DMS153 treated with DMSO at 0.1 percent for 48 hours (cell line): Measurements from ENCODE around the gene KIRREL3.
A peak's percentile ranks its signal among the peaks of the same experiment; 100 is the strongest.

Experiments
- DNase-seq: peaks from one replicate; lab custom pipeline; 2025; ENCODE audit not compliant: unreplicated experiment; lab: John Stamatoyannopoulos, UW

The KIRREL3 gene

DNA sequence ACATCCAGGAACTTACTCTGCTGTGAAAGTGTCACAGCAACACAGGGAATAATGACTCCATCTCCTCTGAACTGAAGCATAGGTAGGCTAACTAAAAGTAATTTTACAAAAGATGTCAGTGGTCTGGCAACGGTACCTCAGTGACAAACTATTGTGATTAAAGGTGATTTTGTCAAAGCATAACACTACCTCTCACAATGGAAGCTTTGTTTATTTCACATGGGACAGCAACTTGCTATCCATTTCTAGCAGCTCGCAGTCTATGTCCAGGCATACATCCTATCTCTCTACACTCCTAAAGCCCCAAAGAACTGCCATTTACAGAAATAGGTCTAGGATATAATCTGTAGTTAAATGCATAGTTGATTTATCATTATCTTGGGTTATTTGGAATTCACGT lies 163.0 kb downstream of the KIRREL3 start:
- DNase-seq, result no peak

DNA sequence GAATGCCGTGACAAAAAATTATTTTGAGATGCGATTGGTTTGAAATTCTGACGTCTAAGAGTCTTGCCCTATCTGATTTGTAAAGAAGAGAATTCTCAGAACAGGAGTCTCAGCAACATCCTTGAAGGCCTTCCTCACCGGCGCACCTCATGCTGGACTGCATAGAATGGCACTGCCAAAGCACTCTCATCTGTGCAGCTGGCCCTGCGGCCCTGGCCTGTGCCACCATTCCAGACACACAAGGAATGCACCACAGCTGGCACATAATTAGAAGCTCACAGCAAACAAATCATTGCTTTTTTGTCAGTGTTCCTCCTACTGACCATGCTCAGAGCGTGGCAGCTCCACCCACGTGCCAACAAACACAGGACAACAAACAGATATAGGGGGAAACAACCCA lies 166.0 kb downstream of the KIRREL3 start:
- DNase-seq, result no peak

DNA sequence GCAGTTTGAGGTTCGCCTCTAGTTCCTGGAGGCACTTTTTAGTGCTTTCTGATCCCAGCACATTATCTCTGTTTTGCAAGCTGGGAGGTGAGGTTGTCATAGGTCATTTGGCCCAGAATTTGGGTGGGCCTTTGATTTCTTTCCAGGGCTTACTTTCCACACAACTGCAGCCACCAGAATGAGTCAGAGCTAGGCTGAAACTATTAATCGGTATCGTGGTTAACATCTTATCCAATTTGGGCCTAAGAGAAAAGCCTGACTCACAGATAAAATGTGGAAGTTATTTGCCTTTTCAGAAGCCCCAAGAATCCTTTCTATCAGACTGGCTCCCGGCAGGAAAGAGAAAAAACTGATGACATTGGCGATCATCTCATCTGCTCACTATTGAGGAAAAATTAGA lies 166.4 kb downstream of the KIRREL3 start:
- no peak for DNase-seq

DNA sequence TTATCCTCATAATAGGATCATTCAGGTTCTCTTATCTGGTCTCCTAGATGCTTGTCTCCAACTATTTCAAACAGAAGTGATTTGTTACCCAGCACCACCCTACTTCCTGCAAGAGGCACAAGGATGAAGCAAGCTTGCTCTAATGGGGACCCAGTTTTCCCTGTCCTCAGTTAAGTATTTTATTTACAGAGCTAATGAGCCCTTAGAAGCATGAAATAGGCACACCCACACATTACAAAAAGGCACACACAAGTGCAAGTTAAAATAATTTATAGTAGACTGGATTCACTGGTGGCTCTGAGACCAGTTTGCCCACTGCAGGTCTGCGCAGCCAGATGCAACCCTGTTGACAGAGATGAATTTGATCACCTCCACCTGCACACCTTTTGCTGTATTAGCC lies 167.5 kb downstream of the KIRREL3 start:
- peak; percentile 88 for DNase-seq

DNA sequence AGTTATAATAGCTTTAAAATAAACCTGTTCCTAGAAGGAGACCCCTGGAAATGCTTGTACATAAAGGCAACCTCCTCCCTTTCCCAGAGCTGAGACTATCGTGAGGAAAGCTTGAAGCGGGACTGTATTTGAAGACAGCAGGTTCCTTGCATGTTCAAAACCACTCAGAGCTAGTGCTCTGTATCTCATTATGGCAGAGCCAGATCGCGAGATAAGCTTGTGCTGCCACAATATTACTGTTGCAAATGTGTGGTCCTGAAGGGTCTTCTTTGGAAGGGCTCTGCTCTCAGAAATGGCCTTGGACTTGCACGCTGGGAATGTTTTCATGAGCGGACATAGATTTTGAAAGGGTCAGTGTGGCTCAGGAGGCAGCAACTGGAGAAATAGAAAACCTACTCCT lies 168.2 kb downstream of the KIRREL3 start:
- no peak for DNase-seq

DNA sequence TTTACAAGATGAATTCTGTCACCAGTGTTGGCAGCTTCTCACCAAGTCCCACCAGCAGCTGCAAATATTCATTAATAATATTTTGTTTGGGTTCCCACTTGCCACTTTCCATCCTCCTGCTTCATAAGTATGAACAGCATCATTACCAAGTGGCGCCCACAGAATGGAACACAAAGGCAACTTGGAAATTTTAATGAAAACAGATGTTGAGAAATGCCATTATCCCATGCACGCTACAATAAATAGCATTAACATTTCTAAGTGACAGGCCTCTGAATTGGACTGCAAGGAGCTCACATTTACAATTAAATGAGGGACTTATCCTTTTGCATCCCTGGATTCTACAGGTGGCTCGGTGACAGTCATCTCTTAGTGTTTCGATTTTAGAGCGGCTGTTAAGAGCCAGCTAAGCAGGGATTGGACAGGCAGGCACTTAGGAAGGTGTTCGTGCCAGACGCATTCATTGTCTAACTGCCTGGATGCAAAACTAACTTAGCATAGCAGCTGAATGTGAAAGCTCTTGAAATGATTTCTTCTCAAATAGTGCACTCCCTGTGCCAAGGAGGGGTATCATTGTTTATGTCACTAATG lies 170.3 kb downstream of the KIRREL3 start:
- DNase-seq, result peak; percentile 90

DNA sequence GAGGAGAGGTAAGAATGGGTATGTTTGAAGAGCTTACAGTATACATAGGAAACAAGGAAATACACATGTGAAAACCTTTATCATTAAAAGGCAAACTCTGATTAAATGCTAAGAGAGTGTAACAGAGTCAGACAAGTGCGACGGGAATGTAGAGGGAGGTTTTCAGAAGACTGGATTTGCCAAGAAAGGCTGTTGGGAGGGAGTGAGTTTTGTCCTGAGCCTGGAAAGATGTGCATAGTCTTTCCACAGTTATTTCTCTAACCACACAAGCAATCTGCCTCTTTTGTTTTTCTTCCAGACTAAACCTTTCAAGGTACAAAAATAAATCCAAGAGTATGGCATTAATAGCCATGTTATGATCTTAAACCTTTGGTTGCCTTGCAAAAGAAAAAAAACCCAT lies 170.9 kb downstream of the KIRREL3 start:
- peak; percentile 45 for DNase-seq

DNA sequence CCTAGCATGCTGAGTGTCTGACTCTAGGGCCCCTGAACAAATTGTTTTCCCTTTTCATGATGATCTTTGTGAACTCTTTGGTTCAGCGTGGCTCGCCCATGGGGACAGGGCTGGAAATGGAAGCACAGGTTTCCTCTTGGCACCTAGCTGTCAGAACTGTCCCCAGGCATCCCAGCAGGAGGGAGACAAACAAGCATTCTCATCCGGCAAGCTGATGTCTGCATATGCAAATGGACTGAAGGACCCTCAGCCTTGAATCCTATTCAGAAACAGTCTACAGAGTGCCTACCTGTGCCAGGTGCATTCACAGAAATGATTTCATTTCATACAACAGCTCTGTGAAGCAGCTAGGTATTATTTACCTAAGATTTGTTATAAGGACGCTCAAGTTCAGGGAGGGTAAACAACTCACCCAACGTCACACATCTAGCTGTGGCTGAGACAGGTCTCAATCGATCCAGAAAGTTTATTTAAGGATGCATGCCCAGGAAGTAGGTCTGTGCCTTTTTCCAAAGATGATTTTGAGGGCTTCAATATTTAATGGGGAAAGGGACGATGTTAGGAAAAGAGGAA lies 176.4 kb downstream of the KIRREL3 start:
- DNase-seq, result peak; percentile 82

DNA sequence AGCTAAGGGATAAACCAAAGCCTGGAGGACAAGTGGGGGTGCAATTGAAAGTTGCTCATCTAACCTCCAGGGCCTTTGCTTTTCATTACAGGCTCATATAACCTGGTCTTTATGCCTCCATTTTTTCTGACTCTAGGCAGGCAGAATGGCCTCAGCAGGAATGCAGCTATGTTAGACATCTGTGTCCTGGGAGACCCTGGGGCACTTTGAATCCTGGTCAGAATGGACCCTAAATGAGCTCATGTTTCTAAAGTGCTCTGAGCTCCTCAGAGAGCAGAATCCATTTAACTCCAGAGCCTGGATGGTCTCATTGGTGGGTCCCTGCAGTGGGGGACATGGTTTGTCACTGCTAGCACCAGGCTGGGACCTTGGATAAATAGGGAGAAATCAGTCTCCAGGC lies 177.3 kb downstream of the KIRREL3 start:
- DNase-seq, result no peak

DNA sequence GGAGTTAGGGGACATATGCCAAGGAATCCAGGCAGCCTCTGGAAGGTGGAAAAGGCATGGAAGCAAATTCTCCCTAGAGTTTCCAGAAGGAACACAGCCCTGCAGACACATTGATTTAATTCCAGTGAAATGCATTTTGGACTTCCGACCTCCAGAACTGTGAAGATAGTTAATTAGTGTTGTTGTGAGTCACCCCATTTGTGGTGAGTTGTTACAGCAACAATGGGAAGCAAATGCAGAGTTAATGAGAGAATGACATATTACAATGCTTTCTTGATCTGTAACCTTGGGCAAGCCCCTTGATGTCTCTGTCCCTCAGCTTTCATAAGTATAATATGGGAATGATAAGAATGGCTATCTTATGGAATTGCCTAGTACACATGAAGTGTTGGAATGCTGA lies 178.7 kb downstream of the KIRREL3 start:
- no peak for DNase-seq

DNA sequence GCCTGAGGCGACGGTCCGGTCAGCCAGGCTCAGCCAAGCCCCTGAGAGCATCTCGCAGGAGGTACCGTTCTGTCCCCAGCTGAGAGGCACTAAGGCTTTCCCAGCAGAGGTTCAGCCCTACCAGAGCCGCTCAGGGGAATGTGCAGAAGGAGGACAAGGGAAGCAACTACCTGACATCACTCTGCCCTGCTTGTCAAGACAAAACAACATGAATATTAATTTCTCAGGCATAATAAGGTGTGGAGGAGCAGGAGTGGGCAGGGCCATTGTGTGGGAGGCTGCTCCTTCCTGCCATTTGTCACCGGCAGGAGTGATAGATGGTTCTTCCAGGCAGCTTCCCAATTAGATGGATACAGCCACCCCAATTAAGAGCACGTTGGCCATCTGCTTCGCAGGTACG lies 181.4 kb downstream of the KIRREL3 start:
- no peak for DNase-seq

DNA sequence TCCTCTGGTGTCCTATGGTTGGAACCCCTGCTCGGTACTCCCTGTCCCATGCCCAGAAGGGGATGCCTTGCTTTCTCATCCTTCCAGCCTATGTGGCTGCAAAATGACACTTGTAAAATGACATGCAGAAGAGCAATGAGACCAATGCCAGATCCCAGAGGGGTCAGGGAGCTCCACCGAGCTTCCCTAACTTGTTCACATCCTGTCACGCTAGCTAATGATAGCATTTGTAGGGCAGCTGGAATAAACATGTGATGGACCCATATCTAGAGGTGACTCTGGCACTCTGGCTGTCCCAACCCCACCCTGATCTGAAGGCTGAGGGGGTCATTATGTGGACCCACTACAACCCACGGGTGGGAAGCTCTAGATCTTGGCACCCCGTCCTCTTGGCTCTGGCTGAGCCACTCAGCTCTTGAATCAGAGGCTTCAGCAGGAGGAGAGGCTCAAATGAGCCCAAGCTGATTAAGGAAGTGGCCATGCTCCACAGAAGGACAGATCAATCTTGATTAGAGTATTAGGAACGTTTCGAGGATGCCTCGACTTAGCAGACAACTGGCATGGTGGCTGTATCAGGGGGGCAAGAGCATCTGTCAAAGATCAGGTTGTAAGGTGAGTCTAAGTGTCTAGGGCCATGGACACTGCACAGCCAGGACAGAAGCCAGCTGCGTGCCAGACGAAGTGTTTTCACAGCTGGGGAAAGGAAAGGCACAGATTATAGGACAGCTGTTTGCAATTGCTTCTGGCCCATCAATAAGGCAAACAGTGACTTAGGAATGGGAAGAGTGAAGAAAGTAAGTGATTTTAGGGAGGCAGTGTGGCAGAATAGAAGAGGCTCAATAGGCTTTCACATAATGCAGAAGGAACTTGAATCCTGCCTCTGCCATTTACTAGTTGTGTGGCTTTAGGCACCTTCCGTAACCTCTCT lies 182.8 kb downstream of the KIRREL3 start:
- no peak for DNase-seq

DNA sequence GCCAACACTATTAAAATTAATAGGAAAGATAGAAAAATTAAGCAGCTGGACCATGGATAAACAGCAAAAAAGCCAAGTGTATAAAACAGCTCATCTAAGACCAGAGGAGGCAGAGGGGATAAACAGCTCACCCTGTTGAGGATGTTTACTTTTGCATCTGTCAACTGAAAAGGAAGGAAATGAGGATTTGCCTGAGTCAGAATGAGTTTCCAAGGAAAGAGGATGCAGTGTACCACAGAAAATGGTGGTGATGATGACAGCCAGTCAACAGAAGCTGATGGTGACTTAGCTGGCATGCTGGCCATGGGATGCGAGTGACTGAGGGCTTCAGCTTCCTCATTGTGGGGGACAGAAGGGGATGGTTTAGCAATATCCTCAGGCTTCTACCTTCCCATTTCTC lies 183.5 kb downstream of the KIRREL3 start:
- DNase-seq, result no peak

DNA sequence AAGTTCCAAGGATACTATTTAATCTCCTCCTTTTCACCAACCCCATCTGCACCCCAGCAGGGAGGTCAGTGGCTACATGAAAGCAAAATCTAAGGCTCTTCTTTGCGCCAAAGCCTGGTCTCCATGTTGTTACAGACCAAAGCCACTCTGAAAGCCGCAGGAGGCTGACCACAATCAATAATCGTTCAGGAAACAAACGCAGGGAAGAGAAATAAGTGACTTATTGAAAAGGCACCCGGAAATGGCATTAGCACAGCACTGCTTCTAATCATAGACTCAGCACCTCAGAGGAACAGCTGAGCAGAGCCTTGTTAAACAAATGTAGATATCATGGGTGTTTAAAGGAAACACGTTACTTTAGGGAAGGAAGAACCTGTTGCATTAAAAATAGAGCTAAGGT lies 183.9 kb downstream of the KIRREL3 start:
- DNase-seq, result peak; percentile 75

DNA sequence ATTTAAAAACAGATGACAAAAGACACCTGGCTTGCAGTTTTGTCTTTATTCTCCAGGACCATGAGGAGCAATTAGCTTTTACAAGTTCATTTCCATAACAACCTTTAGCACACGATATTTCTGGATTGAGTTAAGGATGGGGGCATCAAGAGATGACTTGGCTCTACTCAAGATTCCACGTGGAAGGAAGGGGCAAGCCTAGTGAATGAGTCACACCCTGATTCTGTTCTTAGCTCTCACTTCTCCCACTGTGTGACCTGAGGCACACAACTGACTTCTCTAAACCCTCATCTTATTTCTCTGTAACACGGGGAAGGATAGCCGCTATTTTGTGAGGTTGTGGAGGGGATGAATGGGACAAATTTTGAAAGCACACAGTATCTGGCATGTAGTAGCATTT lies 185.5 kb downstream of the KIRREL3 start:
- no peak for DNase-seq

DNA sequence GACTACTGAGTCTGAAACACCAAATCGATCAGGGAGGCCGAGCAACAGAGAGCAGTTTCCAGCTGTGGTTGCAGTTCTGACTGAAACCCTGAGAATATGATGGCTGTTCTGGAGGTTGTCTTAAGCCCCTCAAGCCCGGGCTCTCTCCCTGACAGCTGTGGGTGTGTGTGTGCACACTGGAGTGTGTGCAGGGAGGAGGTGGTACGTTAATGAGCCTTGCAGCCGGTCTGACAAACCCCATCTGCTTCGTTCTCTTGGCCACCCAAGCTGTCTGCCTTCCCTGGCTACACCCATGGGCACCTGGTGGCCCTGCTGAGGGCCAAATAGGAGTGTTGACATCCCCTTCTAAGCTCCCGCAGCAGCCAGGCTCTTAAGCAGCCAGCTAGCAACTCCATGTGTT lies 189.8 kb downstream of the KIRREL3 start:
- DNase-seq, result no peak

DNA sequence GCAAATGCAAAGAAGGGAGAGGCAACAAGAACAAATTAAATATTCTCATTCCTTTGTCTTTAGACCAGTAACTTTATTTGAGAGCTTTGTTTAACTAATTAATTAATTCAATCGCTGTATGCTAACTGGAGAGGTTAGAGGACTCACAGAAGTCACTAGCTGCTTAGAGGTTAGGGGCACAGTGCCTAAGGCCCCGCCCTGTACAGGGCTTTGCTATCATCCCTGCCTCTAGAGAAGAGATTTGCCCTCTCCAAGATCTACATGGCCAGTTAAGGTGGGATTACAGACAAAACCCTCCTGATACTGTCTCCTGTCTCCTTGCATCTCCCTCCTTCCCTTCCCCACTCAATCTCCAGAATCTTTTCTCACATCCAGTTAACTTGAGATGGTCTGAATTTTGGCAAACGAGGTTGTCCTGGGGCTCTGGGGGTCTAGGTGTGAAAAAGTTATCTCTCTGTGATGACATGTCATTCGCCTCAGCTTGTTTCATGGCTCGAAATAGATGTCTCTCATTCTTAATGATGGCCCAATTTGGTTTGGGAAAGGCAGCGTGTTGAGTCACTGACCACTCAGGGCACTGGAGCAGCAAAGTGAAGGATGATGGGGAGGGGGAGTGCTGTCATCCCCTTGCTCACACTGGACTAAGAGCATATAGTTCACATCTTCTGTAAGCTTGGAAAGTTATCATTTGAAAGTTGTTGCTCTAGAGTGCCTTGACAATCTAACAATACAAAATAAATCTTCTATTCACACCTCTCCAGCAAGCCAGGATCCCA lies 190.9 kb downstream of the KIRREL3 start:
- DNase-seq, result no peak

DNA sequence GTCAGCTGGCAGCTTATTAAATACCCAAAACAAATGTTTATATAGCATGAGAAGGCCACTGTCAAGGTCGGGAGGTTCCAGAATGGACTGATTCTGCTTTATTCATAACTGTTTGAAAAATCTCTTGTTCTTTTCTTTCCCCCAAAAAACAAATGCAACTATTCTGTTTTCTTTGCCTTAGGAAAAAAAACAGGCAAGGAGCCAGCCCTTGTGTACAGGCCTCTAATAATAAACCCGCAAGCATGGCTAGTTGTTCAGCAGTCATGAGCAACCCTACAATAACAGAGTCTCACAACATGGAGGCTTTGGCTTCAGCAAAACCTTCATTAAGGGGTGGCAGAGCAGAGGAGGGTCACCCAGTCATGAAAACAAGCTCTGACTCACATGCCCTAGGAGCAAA lies 191.7 kb downstream of the KIRREL3 start:
- no peak for DNase-seq

DNA sequence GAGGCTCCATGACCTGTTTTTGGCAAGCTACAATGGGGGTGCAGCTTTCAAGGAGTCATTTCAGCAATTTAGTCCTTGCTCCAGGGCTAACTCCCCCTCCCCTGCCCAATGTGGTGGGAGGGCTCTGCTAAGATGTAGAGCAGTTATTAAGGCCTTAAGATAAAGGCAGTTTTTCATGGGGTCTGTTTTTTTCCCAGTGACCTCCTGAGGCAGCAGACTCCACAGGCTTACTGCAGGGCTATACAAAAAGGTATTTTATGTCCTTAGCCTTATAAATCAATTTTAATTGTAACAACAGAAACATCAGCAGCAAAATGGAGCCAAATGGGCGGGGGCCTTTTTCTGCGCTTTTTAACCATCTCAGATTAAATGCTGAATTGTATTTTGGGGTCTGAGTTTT lies 192.3 kb downstream of the KIRREL3 start:
- DNase-seq, result no peak

DNA sequence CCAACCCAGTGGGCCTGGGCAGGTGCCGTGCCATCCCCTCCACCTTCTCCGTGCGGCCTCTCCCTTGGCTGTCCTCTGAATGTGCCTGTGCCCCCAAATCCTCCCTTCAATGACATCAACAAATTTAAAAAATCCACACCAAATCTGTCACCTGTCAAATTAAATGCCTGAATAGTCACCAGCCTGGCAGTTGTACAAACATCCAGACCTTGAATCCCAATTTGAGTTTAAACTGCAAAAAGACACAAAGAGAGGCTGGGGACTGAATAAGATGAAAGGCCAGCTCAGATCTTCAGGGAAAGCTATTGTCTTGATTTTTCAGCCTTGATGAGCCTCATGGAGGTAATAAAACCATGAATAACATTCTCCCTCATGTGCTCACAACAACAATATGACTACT lies 194.7 kb downstream of the KIRREL3 start:
- DNase-seq, result no peak

DNA sequence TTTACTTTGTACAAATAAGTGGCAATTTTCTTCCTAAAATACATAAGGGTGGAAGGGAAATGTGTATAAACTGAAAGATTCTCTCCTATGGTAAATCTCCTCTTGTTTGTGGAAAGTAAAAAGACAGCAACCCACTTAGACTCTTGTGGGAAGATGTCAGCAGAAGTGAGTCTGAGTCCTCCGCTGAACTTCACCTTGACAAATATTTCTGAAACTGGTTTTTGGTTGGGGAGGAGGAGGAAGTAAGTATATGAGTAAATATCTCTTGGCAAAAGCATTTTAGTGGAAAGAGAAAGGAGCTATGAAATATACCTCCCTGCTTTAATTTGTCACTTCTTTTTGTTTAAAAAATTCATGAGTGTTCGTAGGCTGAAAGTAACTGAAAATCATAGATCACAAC lies 196.2 kb downstream of the KIRREL3 start:
- no peak for DNase-seq

DNA sequence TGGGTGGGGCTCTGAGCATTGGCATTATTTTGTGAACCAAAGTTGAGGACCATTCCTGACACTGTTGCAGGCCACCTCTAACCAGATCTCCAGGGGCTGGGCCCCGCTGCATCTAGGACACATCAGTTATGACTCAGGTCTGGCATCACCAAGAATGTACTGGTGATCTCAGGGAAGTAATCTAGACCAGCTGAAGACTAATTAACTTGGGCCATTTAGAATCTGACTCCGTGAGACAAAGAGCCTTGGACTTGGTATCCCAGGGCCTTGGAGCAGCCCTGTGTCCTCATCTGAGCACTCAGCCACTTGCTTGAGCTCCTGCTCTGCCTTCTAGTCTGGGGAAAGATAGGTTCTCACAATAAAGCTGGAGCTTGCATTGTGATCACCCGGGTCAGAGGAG lies 200.6 kb downstream of the KIRREL3 start:
- no peak for DNase-seq
